ENCODE data around the gene ANKRD16.
A peak's percentile ranks its signal among the peaks of the same experiment; 100 is the strongest.
"Not testable (repeated sequence)": the region's sequence is repeated elsewhere in the genome, so short reads cannot be mapped to it uniquely, and the experiment has no call there.

Gene ANKRD16

GRCh38 chr10:5835446-5836095, 54.1 kb downstream of the ANKRD16 start:
- DNase-seq (ENCODE audit: low read depth), result no peak

GRCh38 chr10:5833814-5834213, 55.9 kb downstream of the ANKRD16 start:
- DNase-seq (ENCODE audit: low read depth), result no peak

- no peak for DNase-seq (ENCODE audit: low read depth)
These were observed 56.7 kb downstream of the ANKRD16 start for GRCh38 chr10:5832946-5833345.

GRCh38 chr10:5831446-5831782, 58.3 kb downstream of the ANKRD16 start:
- DNase-seq (ENCODE audit: low read depth), result no peak

- no peak for DNase-seq (ENCODE audit: low read depth)
These were observed 58.9 kb downstream of the ANKRD16 start for GRCh38 chr10:5830629-5831445.

GRCh38 chr10:5829267-5829666, 60.4 kb downstream of the ANKRD16 start:
- no peak for DNase-seq (ENCODE audit: low read depth)

GRCh38 chr10:5828725-5829124, 61.0 kb downstream of the ANKRD16 start:
- DNase-seq (ENCODE audit: low read depth), result no peak

- DNase-seq (ENCODE audit: low read depth), result no peak
These were observed 61.9 kb downstream of the ANKRD16 start for GRCh38 chr10:5827841-5828240.

- DNase-seq (ENCODE audit: low read depth), result not testable (repeated sequence)
These were observed 63.2 kb downstream of the ANKRD16 start for GRCh38 chr10:5826511-5826910.

GRCh38 chr10:5818894-5819293, 70.8 kb downstream of the ANKRD16 start:
- no peak for DNase-seq (ENCODE audit: low read depth)

GRCh38 chr10:5818048-5818331, 71.7 kb downstream of the ANKRD16 start:
- DNase-seq (ENCODE audit: low read depth), result no peak

GRCh38 chr10:5817322-5818047, 72.2 kb downstream of the ANKRD16 start:
- DNase-seq (ENCODE audit: low read depth), result no peak

- DNase-seq (ENCODE audit: low read depth), result no peak
These were observed 73.5 kb downstream of the ANKRD16 start for GRCh38 chr10:5816170-5816569.

GRCh38 chr10:5814110-5815107, 75.3 kb downstream of the ANKRD16 start:
- DNase-seq (ENCODE audit: low read depth), result no peak

GRCh38 chr10:5813341-5814109, 76.2 kb downstream of the ANKRD16 start, which contains the start of gene GDI2:
GDI2 (minus strand) TSS chr10:5813434; CDS start chr10:5813258, 176 bp downstream.
- DNase-seq (ENCODE audit: low read depth), result peak; percentile 94

GRCh38 chr10:5813091-5813340, 76.7 kb downstream of the ANKRD16 start:
- no peak for DNase-seq (ENCODE audit: low read depth)

GRCh38 chr10:5812283-5813090, 77.2 kb downstream of the ANKRD16 start:
- DNase-seq (ENCODE audit: low read depth), result no peak

All from stromal cell of bone marrow (primary cell).